Mesothelial cell of epicardium (in vitro differentiated cells): Measurements from ENCODE around the gene ST6GAL1. TPM values are rescaled to one million over a fixed set of nuclear protein-coding genes. Genes with fewer than 3 reads are reported as not detected.
A peak's percentile ranks its signal among the peaks of the same experiment; 100 is the strongest.

Experiments
- DNase-seq, 2 experiments: peaks; one replicate each; pipeline ENCODE4 v3.0.0; 2021; ENCODE audit warnings: low spot score in 2 of 2; ENCODE audit not compliant: unreplicated experiment in 2 of 2
- H3K27ac Mint-ChIP-seq: 2 replicates; pipeline ENCODE4 v1.8.0; 2021; ENCODE audit warnings: mixed read lengths
- H3K27me3 Mint-ChIP-seq: 2 replicates; pipeline ENCODE4 v1.8.0; 2021; ENCODE audit warnings: low read depth, mixed read lengths
- H3K36me3 Mint-ChIP-seq: 2 replicates; pipeline ENCODE4 v1.8.0; 2021; ENCODE audit warnings: mixed read lengths
- H3K4me1 Mint-ChIP-seq: 2 replicates; pipeline ENCODE4 v1.8.0; 2021; ENCODE audit warnings: mixed read lengths
- H3K4me3 Mint-ChIP-seq: 2 replicates; pipeline ENCODE4 v1.8.0; 2021; ENCODE audit warnings: mild to moderate bottlenecking, moderate library complexity, mixed read lengths
- H3K9me3 Mint-ChIP-seq: 2 replicates; pipeline ENCODE4 v1.8.0; 2021; ENCODE audit warnings: mixed read lengths
- total RNA-seq: library from RNA; stranded (reverse); gene quantifications from 3 replicates; pipeline ENCODE4 v1.2.1, GENCODE V29; 2021
- TF ChIP-seq, protein P1 (sequence below): fragments of 200-600 bp; sonication (generic); IDR thresholded peaks from one replicate; pipeline ENCODE4 v1.5.0; 2021; ENCODE audit warnings: antibody characterized with exemption; ENCODE audit not compliant: unreplicated experiment

Gene ST6GAL1
- total RNA-seq, 1 donor from 2014 or later: 50.3 TPM

DNA sequence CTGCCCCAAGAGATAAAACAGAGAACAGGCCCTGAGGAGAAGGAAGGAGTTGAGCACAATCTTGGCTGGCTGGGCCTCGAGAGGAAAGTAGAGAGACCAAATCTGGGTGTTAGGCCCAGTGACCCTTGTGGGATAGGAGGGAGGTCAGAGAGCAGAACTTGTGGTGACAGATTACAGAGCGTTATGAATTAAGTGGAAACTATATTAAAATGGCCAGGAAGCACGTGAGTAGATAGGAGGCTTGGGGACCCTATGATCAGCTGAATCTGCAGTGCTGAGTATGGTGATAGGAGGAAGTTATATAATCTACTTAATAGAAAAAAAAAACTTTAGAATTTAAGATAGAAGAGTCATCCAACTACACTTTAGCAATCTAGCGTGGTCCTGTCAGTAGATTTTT is 30.0 kb downstream of the ST6GAL1 start:
- no peaks in the 10 kb centered on the region for H3K9me3 Mint-ChIP-seq

GRCh38 chr3:186962445-186962844 is 32.1 kb downstream of the ST6GAL1 start:
- H3K27ac Mint-ChIP-seq: no peak overlapping the region
- DNase-seq: no peak
- no peaks in the 10 kb centered on the region for H3K9me3 Mint-ChIP-seq
- peaks cover 4% of the 10 kb centered on the region for H3K36me3 Mint-ChIP-seq
- no peaks in the 10 kb centered on the region for H3K4me1 Mint-ChIP-seq
- H3K4me3 Mint-ChIP-seq: no peak overlapping the region
- TF ChIP-seq, protein P1, sequence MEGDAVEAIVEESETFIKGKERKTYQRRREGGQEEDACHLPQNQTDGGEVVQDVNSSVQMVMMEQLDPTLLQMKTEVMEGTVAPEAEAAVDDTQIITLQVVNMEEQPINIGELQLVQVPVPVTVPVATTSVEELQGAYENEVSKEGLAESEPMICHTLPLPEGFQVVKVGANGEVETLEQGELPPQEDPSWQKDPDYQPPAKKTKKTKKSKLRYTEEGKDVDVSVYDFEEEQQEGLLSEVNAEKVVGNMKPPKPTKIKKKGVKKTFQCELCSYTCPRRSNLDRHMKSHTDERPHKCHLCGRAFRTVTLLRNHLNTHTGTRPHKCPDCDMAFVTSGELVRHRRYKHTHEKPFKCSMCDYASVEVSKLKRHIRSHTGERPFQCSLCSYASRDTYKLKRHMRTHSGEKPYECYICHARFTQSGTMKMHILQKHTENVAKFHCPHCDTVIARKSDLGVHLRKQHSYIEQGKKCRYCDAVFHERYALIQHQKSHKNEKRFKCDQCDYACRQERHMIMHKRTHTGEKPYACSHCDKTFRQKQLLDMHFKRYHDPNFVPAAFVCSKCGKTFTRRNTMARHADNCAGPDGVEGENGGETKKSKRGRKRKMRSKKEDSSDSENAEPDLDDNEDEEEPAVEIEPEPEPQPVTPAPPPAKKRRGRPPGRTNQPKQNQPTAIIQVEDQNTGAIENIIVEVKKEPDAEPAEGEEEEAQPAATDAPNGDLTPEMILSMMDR: no peak
- no peaks in the 10 kb centered on the region for H3K27me3 Mint-ChIP-seq

More for the DNA sequence above, 30.0 kb downstream of the ST6GAL1 start:
- Mint-ChIP-seq H3K36me3 (no peaks in the 10 kb centered on the region), H3K27ac (no peak overlapping the region), H3K4me1 (peaks cover 3% of the 10 kb centered on the region), H3K4me3 (no peak overlapping the region), H3K27me3 (no peaks in the 10 kb centered on the region)
- TF ChIP-seq, protein P1: no peak
- DNase-seq: no peak

- Mint-ChIP-seq H3K4me1 (no peaks in the 10 kb centered on the region), H3K36me3 (peaks cover 14% of the 10 kb centered on the region), H3K27me3 (no peaks in the 10 kb centered on the region), H3K9me3 (peaks cover 4% of the 10 kb centered on the region), H3K27ac (no peak overlapping the region), H3K4me3 (no peak overlapping the region)
- TF ChIP-seq, protein P1: no peak
- no peak for DNase-seq
Observed at GRCh38 chr3:186963636-186964035, 33.3 kb downstream of the ST6GAL1 start.

- Mint-ChIP-seq H3K36me3 (peaks cover 15% of the 10 kb centered on the region), H3K4me3 (no peak overlapping the region), H3K27me3 (no peaks in the 10 kb centered on the region), H3K9me3 (peaks cover 4% of the 10 kb centered on the region), H3K4me1 (no peaks in the 10 kb centered on the region), H3K27ac (no peak overlapping the region)
- TF ChIP-seq, protein P1: no peak
- no peak for DNase-seq
Observed at GRCh38 chr3:186964071-186964470, 33.7 kb downstream of the ST6GAL1 start.

GRCh38 chr3:186964616-186965015 is 34.3 kb downstream of the ST6GAL1 start:
- no peak for DNase-seq
- Mint-ChIP-seq H3K9me3 (peaks cover 4% of the 10 kb centered on the region), H3K27ac (no peak overlapping the region), H3K27me3 (no peaks in the 10 kb centered on the region), H3K4me3 (no peak overlapping the region), H3K4me1 (no peaks in the 10 kb centered on the region), H3K36me3 (peaks cover 20% of the 10 kb centered on the region)
- TF ChIP-seq, protein P1: no peak

DNA sequence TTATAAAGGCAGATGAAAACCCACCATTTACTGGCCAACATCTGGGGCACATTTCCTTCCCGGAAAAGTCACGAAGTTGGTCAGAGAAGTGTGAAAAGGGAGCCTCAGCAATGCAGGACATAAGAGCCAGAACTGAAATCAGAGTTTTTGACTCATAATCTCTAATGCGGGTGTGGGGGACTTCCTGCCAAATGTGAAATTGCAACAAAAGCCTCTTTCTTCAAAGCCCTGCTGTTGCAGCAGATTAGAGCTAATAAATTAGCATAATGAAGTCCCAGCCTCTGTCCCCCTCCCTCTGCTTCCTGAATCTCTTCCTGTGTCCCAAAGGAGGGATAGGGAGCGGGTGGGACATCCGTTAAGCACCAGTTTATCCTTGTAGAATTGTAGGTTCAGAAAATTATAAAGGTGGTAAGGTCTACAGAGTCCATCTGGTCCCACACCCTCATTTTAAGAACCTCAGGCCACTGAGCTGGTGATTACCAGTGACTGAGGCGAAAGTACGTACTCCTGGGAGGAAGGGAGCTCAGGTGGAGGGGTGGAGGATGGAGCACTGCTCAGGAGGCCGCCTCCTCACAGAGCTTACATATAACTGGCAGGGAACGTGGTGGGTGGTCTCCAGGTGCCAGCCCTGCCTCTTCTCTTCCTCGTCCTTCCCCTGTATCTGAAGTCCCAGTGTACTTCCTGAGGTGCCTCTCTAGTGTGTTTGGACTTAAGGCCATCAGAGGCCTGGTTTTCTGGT is 35.0 kb downstream of the ST6GAL1 start:
- no peak for DNase-seq
- H3K4me1 Mint-ChIP-seq: no peaks in the 10 kb centered on the region
- no peak overlapping the region for H3K4me3 Mint-ChIP-seq
- peak overlapping the region; percentile 75 for H3K27ac Mint-ChIP-seq
- peaks cover 22% of the 10 kb centered on the region for H3K36me3 Mint-ChIP-seq
- TF ChIP-seq, protein P1: no peak
- peaks cover 4% of the 10 kb centered on the region for H3K9me3 Mint-ChIP-seq
- H3K27me3 Mint-ChIP-seq: no peaks in the 10 kb centered on the region
